Common myeloid progenitor, CD34-positive (primary cell): ENCODE results near the gene GPR31.
"Not testable (repeated sequence)": the region's sequence is repeated elsewhere in the genome, so short reads cannot be mapped to it uniquely, and the experiment has no call there.

Experiments used
- CTCF ChIA-PET: fragments of 350-600 bp; sonication (Branson Sonifier 250); formaldehyde crosslinking; loops from one replicate; lab custom pipeline; 2021; ENCODE audit warnings: antibody characterized with exemption; lab: Charles Lee
- POLR2A ChIA-PET: fragments of 350-600 bp; sonication (Branson Sonifier 250); formaldehyde crosslinking; loops from one replicate; lab custom pipeline; 2021; ENCODE audit warnings: antibody characterized with exemption; lab: Charles Lee
- DNase-seq, 3 donors: peaks; one replicate each; pipeline versions ENCODE4 v3.0.0 to v3.0.0-alpha.2; 2013
- H3K27ac ChIP-seq, 2 experiments: 1 replicate in 1 of 2; 2 replicates in 1 of 2; pipeline ENCODE4 v1.7.0; 2013; ENCODE audit warnings: inconsistent platforms in 2 of 2, low read length in 2 of 2, mild to moderate bottlenecking in 2 of 2, low read depth in 1 of 2, moderate library complexity in 1 of 2; ENCODE audit not compliant: severe bottlenecking in 2 of 2, insufficient read depth in 1 of 2, poor library complexity in 1 of 2
- H3K27me3 ChIP-seq, 5 experiments: replicated peaks in 2 of 5; 1 replicate in 3 of 5; 2 replicates in 2 of 5; pipeline versions ENCODE4 v1.6.1 to v1.7.0; 2013; ENCODE audit warnings: low read length in 4 of 5, mild to moderate bottlenecking in 2 of 5, moderate library complexity in 2 of 5, inconsistent platforms in 1 of 5; ENCODE audit not compliant: insufficient read depth in 5 of 5, control insufficient read depth in 4 of 5
- H3K36me3 ChIP-seq, 4 experiments: 1 replicate in 2 of 4; 2 replicates in 2 of 4; pipeline versions ENCODE4 v1.6.1 to v1.7.0; 2013; ENCODE audit warnings: low read length in 3 of 4, control low read depth in 1 of 4, mild to moderate bottlenecking in 1 of 4; ENCODE audit not compliant: control insufficient read depth in 4 of 4, insufficient read depth in 4 of 4
- H3K4me1 ChIP-seq, 4 experiments: 1 replicate in 3 of 4; 2 replicates in 1 of 4; pipeline versions ENCODE4 v1.6.1 to v1.7.1; 2013; ENCODE audit warnings: low read length in 3 of 4, mild to moderate bottlenecking in 3 of 4, control low read depth in 1 of 4, inconsistent platforms in 1 of 4, moderate library complexity in 1 of 4; ENCODE audit not compliant: control insufficient read depth in 4 of 4, insufficient read depth in 4 of 4; ENCODE audit errors: control extremely low read depth in 1 of 4
- H3K4me3 ChIP-seq, 7 experiments: 1 replicate in 4 of 7; 2 replicates in 3 of 7; pipeline versions ENCODE4 v1.5.1 to v1.7.0; 2013; ENCODE audit warnings: mild to moderate bottlenecking in 7 of 7, low read length in 6 of 7, moderate library complexity in 6 of 7, inconsistent platforms in 2 of 7, low read depth in 2 of 7, control low read depth in 1 of 7; ENCODE audit not compliant: insufficient read depth in 4 of 7, control insufficient read depth in 1 of 7; ENCODE audit errors: extremely low read depth in 1 of 7
- H3K9me3 ChIP-seq, 5 experiments: 1 replicate in 4 of 5; 2 replicates in 1 of 5; pipeline versions ENCODE4 v1.6.1 to v1.7.1; 2013; ENCODE audit warnings: low read length in 4 of 5, mild to moderate bottlenecking in 2 of 5, inconsistent platforms in 1 of 5, low read depth in 1 of 5, moderate library complexity in 1 of 5; ENCODE audit not compliant: control insufficient read depth in 4 of 5, insufficient read depth in 2 of 5; ENCODE audit errors: control extremely low read depth in 1 of 5
- WGBS: methylation state at CpG from one replicate; pipeline ENCODE4 v1.1.5; 2013; ENCODE audit not compliant: insufficient coverage; 5-methylcytosine and 5-hydroxymethylcytosine counted together

The GPR31 gene

DNA sequence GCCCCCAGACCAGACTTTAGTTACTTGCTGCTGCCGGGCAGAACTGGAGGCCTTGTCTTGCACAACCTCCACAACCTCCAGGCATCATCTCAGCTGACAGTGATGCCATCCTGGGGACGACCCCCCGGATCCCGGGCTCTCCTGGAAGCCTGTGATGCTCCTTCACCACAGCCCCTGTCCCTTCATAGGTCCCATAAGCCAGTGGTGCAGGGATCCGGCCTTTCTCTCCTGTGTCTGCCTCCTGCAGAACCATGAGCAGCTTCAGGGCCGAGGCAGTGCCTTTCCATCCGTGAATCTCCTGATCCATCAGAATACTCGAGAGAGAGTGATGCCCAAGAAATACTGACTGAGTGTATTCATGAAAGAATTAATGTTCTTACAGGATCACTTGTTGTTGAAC is 22.3 kb upstream of the GPR31 start:
- H3K27me3 ChIP-seq, H3K27ac ChIP-seq, H3K36me3 ChIP-seq, H3K9me3 ChIP-seq, DNase-seq, H3K4me3 ChIP-seq, POLR2A ChIA-PET, H3K4me1 ChIP-seq, CTCF ChIA-PET: not testable (repeated sequence)
- WGBS = 100% methylated on average over 1 of the region's 8 CpGs

- H3K27ac ChIP-seq, POLR2A ChIA-PET, H3K27me3 ChIP-seq, H3K9me3 ChIP-seq, DNase-seq, H3K4me1 ChIP-seq, CTCF ChIA-PET, H3K4me3 ChIP-seq, H3K36me3 ChIP-seq: not testable (repeated sequence)
- WGBS = 81% methylated on average over 6 of the region's 31 CpGs
Observed at GRCh38 chr6:167178896-167179655, 21.3 kb upstream of the GPR31 start.

GRCh38 chr6:167177271-167177670 is 19.5 kb upstream of the GPR31 start:
- H3K27me3 ChIP-seq, POLR2A ChIA-PET, H3K4me1 ChIP-seq, H3K27ac ChIP-seq, CTCF ChIA-PET, H3K9me3 ChIP-seq, H3K36me3 ChIP-seq, H3K4me3 ChIP-seq, DNase-seq: not testable (repeated sequence)
- no CpG with 5 or more reads among the region's 14 CpGs for WGBS

GRCh38 chr6:167172011-167172410 is 14.2 kb upstream of the GPR31 start:
- POLR2A ChIA-PET, H3K27ac ChIP-seq, H3K4me1 ChIP-seq, DNase-seq, CTCF ChIA-PET, H3K9me3 ChIP-seq, H3K4me3 ChIP-seq, H3K36me3 ChIP-seq: not testable (repeated sequence)
- 96% methylated on average over 5 of the region's 13 CpGs for whole genome bisulfite sequencing
- peaks cover 0 to 11% (median 0%) of the 10 kb centered on the region in 5 experiments for H3K27me3 ChIP-seq

- H3K36me3 ChIP-seq, POLR2A ChIA-PET, H3K27ac ChIP-seq, H3K9me3 ChIP-seq, H3K4me3 ChIP-seq, DNase-seq, CTCF ChIA-PET, H3K4me1 ChIP-seq: not testable (repeated sequence)
- WGBS = 95% methylated on average over 6 of the region's 11 CpGs
- peaks cover 0 to 11% (median 0%) of the 10 kb centered on the region in 5 experiments for H3K27me3 ChIP-seq
Observed at GRCh38 chr6:167171300-167171699, 13.5 kb upstream of the GPR31 start.

DNA sequence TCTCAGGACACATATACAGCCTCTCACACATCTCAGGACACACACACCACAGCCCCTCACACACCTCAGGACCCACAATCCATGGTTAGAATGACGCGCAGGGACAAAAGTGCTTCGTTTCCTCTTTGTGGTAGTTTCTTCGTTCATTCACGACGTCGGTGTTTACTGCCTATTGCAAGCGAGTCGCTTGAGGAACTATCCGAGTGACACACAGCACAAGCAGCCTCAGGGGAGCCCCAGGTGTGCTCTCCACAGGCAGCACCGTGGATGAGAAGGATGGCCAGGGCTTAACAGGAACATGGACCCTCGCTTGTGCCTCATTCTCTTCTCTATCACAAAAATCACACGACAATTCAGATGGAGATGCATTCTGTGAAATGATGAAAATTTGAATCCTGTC is 12.1 kb upstream of the GPR31 start:
- DNase-seq, POLR2A ChIA-PET, H3K4me3 ChIP-seq, H3K4me1 ChIP-seq, H3K9me3 ChIP-seq, CTCF ChIA-PET, H3K27me3 ChIP-seq, H3K27ac ChIP-seq, H3K36me3 ChIP-seq: not testable (repeated sequence)
- WGBS = no CpG with 5 or more reads among the region's 13 CpGs

GRCh38 chr6:167168296-167168695 is 10.5 kb upstream of the GPR31 start:
- H3K9me3 ChIP-seq, H3K27me3 ChIP-seq, CTCF ChIA-PET, H3K4me1 ChIP-seq, POLR2A ChIA-PET, DNase-seq, H3K27ac ChIP-seq, H3K4me3 ChIP-seq, H3K36me3 ChIP-seq: not testable (repeated sequence)
- no CpG with 5 or more reads among the region's 16 CpGs for WGBS
